SK-N-SH treated with all-trans-retinoic acid at 6 μM for 48 hours (cell line): ENCODE data around the gene TBC1D12.

ENCODE experiments used
- PATZ1 ChIP-seq: fragments of 250-450 bp; sonication (Bioruptor Pico); IDR thresholded peaks from 2 replicates; pipeline ENCODE4 v1.8.0; 2020; ENCODE audit warnings: mild to moderate bottlenecking, moderate library complexity, borderline replicate concordance
- ZNF8 ChIP-seq: fragments of 450-650 bp; formaldehyde crosslinking; IDR thresholded peaks from 2 replicates; pipeline ENCODE4 v1.5.0; 2020; ENCODE audit warnings: mild to moderate bottlenecking, moderate library complexity

- TF ChIP-seq ZNF8 (CRISPR knock-in tag), result no peak
- TF ChIP-seq PATZ1 (CRISPR knock-in tag), result no peak
These were observed 30.1 kb downstream of the TBC1D12 start for GRCh38 chr10:94432443-94432842.
